Measurements from ENCODE around the gene GNAI1. TPM values are rescaled to one million over a fixed set of nuclear protein-coding genes. Genes with fewer than 3 reads are reported as not detected.
A peak's percentile ranks its signal among the peaks of the same experiment; 100 is the strongest.

Gene GNAI1
- total and polyA plus RNA-seq, 4 donors: 8.9 to 38.7 (median 20.9) TPM

DNA sequence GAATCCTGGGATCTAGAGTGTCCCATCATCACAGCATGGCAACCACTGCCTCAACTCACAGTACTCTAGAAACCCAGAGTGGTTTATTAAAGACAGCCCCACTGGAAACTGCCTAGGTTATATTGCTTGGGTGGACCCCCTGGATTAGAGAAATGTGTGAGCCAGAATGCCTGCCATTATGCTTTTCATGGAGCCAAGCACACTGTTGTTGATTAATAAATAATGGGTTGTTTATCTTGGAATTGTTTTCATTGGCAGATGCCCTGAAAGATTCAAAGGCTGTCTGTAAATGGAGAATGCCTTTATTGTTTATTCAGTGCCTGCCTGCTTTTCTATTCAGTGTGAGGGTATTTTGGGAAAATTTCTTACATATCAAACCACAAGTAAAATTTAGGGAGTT, 52.1 kb downstream of the GNAI1 start (continued):
- TF ChIP-seq SP1 (IDR thresholded peaks at IDR 0.05): peak; percentile 18
- TF ChIP-seq HNF4A (conservative IDR thresholded peaks at IDR 0.05): peak; percentile 29 to 31
- TF ChIP-seq, protein P1, sequence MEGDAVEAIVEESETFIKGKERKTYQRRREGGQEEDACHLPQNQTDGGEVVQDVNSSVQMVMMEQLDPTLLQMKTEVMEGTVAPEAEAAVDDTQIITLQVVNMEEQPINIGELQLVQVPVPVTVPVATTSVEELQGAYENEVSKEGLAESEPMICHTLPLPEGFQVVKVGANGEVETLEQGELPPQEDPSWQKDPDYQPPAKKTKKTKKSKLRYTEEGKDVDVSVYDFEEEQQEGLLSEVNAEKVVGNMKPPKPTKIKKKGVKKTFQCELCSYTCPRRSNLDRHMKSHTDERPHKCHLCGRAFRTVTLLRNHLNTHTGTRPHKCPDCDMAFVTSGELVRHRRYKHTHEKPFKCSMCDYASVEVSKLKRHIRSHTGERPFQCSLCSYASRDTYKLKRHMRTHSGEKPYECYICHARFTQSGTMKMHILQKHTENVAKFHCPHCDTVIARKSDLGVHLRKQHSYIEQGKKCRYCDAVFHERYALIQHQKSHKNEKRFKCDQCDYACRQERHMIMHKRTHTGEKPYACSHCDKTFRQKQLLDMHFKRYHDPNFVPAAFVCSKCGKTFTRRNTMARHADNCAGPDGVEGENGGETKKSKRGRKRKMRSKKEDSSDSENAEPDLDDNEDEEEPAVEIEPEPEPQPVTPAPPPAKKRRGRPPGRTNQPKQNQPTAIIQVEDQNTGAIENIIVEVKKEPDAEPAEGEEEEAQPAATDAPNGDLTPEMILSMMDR (IDR thresholded peaks at IDR 0.05; ENCODE audit: low read depth, low read length, missing input control): no peak

DNA sequence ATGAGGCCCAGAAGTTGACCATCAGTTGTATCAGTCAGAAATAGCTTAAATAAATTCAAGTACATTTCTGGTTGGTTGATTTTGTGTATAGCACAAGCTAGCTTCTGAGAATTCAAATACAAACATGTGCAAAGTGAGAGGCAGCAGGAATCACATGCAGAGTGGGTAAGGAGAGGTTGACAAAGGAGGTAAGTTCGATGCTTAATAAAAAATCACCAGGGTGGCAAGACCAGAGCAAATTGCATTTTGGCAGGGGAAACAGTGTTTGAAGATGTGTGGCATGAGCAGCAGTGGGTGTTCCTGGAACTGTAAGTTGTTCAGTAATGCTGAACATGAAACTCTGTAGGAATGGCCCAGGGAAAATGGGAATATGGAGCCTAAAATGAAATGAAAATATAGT, 52.6 kb downstream of the GNAI1 start:
- Histone ChIP-seq H3K36me3 (ENCODE audit: control insufficient read depth in 4 of 4, insufficient read depth in 3 of 4, low read depth in 1 of 4, low read length in 3 of 4) (peaks cover 0 to 1% (median 0%) of the 10 kb centered on the region in 4 donors), H3K4me1 (ENCODE audit: control insufficient read depth in 4 of 4, insufficient read depth in 4 of 4, low read length in 3 of 4) (peaks cover 7 to 27% (median 14%) of the 10 kb centered on the region in 4 donors), H3K27ac (ENCODE audit: low read depth in 1 of 2, low read length in 2 of 2) (peak overlapping the region; percentile 19 to 20), H3K9me3 (ENCODE audit: control insufficient read depth in 4 of 4, low read length in 3 of 4) (no peaks in the 10 kb centered on the region), H3K27me3 (ENCODE audit: control insufficient read depth in 4 of 4, insufficient read depth in 4 of 4, low read length in 3 of 4) (no peaks in the 10 kb centered on the region), H3K9ac (ENCODE audit: low read depth in 1 of 2, low read length in 2 of 2) (no peak overlapping the region), H3K4me3 (ENCODE audit: low read depth in 1 of 3, low read length in 3 of 3) (no peak overlapping the region)
- 34% methylated on average over 1 of the region's 1 CpG for WGBS
- no peak for TF ChIP-seq SP1 (IDR thresholded peaks at IDR 0.05)
- no peak for TF ChIP-seq RXRA (IDR thresholded peaks at IDR 0.05)
- TF ChIP-seq, protein P2, sequence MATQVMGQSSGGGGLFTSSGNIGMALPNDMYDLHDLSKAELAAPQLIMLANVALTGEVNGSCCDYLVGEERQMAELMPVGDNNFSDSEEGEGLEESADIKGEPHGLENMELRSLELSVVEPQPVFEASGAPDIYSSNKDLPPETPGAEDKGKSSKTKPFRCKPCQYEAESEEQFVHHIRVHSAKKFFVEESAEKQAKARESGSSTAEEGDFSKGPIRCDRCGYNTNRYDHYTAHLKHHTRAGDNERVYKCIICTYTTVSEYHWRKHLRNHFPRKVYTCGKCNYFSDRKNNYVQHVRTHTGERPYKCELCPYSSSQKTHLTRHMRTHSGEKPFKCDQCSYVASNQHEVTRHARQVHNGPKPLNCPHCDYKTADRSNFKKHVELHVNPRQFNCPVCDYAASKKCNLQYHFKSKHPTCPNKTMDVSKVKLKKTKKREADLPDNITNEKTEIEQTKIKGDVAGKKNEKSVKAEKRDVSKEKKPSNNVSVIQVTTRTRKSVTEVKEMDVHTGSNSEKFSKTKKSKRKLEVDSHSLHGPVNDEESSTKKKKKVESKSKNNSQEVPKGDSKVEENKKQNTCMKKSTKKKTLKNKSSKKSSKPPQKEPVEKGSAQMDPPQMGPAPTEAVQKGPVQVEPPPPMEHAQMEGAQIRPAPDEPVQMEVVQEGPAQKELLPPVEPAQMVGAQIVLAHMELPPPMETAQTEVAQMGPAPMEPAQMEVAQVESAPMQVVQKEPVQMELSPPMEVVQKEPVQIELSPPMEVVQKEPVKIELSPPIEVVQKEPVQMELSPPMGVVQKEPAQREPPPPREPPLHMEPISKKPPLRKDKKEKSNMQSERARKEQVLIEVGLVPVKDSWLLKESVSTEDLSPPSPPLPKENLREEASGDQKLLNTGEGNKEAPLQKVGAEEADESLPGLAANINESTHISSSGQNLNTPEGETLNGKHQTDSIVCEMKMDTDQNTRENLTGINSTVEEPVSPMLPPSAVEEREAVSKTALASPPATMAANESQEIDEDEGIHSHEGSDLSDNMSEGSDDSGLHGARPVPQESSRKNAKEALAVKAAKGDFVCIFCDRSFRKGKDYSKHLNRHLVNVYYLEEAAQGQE (IDR thresholded peaks at IDR 0.05): no peak
- no peak for TF ChIP-seq FOXA1 (IDR thresholded peaks at IDR 0.05)
- no peak for TF ChIP-seq FOXA2 (IDR thresholded peaks at IDR 0.05)
- TF ChIP-seq YY1 (IDR thresholded peaks at IDR 0.05): no peak
- TF ChIP-seq HNF4A (conservative IDR thresholded peaks at IDR 0.05): no peak
- no peak for TF ChIP-seq RAD21 (IDR thresholded peaks at IDR 0.05)
- TF ChIP-seq TAF1 (conservative IDR thresholded peaks at IDR 0.05): no peak
- TF ChIP-seq GABPA (IDR thresholded peaks at IDR 0.05 in 1 of 2, conservative IDR thresholded peaks at IDR 0.05 in 1 of 2): no peak
- TF ChIP-seq, protein P3, sequence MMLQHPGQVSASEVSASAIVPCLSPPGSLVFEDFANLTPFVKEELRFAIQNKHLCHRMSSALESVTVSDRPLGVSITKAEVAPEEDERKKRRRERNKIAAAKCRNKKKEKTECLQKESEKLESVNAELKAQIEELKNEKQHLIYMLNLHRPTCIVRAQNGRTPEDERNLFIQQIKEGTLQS (IDR thresholded peaks at IDR 0.05): no peak
- TF ChIP-seq EGR1 (IDR thresholded peaks at IDR 0.05; ENCODE audit: low read depth in 2 of 2): no peak
- TF ChIP-seq, protein P1 (IDR thresholded peaks at IDR 0.05; ENCODE audit: low read depth, low read length, missing input control): no peak
- TF ChIP-seq, protein P4, sequence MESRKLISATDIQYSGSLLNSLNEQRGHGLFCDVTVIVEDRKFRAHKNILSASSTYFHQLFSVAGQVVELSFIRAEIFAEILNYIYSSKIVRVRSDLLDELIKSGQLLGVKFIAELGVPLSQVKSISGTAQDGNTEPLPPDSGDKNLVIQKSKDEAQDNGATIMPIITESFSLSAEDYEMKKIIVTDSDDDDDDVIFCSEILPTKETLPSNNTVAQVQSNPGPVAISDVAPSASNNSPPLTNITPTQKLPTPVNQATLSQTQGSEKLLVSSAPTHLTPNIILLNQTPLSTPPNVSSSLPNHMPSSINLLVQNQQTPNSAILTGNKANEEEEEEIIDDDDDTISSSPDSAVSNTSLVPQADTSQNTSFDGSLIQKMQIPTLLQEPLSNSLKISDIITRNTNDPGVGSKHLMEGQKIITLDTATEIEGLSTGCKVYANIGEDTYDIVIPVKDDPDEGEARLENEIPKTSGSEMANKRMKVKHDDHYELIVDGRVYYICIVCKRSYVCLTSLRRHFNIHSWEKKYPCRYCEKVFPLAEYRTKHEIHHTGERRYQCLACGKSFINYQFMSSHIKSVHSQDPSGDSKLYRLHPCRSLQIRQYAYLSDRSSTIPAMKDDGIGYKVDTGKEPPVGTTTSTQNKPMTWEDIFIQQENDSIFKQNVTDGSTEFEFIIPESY (IDR thresholded peaks at IDR 0.05): no peak
- TF ChIP-seq, protein P5, sequence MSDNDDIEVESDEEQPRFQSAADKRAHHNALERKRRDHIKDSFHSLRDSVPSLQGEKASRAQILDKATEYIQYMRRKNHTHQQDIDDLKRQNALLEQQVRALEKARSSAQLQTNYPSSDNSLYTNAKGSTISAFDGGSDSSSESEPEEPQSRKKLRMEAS (IDR thresholded peaks at IDR 0.05): no peak
- TF ChIP-seq HNF4G (IDR thresholded peaks at IDR 0.05): no peak
- DNase-seq (ENCODE audit: low spot score): no peak
